AG10803 (cell line): ENCODE measurements around the gene GRID1.

Source experiments
- DNase-seq: peaks from one replicate; pipeline ENCODE4 v3.0.0; 2010; ENCODE audit warnings: low read depth
- H3K4me3 ChIP-seq: 2 replicates; pipeline ENCODE4 v1.5.1; 2011; ENCODE audit warnings: mild to moderate bottlenecking, low read length, control low read depth
- TF ChIP-seq, protein P1 (sequence below): conservative IDR thresholded peaks from 2 replicates; pipeline ENCODE4 v1.5.1; 2011; ENCODE audit warnings: mild to moderate bottlenecking, low read length, control low read depth, inconsistent platforms

The GRID1 gene

DNA sequence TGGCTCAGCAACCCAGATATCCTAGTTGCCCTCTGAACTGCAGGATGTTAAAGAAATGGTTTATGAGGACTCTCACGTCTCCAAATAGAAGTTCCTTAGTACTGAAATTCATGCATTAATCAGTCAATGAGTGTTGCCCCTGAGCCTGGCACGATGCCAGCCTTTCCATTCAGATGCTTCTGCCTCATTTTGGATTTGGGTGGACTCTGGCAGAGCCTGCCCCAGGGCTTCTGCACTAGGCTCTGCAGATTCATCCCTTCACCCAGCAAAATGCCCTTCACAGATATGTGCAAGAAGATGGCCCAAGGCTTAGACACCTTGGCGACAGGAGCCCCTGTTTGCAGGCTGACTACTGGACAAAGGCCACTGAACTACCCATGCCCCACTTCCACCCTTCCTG lies 747.8 kb downstream of the GRID1 start:
- no peak for DNase-seq
- TF ChIP-seq, protein P1, sequence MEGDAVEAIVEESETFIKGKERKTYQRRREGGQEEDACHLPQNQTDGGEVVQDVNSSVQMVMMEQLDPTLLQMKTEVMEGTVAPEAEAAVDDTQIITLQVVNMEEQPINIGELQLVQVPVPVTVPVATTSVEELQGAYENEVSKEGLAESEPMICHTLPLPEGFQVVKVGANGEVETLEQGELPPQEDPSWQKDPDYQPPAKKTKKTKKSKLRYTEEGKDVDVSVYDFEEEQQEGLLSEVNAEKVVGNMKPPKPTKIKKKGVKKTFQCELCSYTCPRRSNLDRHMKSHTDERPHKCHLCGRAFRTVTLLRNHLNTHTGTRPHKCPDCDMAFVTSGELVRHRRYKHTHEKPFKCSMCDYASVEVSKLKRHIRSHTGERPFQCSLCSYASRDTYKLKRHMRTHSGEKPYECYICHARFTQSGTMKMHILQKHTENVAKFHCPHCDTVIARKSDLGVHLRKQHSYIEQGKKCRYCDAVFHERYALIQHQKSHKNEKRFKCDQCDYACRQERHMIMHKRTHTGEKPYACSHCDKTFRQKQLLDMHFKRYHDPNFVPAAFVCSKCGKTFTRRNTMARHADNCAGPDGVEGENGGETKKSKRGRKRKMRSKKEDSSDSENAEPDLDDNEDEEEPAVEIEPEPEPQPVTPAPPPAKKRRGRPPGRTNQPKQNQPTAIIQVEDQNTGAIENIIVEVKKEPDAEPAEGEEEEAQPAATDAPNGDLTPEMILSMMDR: no peak
- no peak overlapping the region for H3K4me3 ChIP-seq

DNA sequence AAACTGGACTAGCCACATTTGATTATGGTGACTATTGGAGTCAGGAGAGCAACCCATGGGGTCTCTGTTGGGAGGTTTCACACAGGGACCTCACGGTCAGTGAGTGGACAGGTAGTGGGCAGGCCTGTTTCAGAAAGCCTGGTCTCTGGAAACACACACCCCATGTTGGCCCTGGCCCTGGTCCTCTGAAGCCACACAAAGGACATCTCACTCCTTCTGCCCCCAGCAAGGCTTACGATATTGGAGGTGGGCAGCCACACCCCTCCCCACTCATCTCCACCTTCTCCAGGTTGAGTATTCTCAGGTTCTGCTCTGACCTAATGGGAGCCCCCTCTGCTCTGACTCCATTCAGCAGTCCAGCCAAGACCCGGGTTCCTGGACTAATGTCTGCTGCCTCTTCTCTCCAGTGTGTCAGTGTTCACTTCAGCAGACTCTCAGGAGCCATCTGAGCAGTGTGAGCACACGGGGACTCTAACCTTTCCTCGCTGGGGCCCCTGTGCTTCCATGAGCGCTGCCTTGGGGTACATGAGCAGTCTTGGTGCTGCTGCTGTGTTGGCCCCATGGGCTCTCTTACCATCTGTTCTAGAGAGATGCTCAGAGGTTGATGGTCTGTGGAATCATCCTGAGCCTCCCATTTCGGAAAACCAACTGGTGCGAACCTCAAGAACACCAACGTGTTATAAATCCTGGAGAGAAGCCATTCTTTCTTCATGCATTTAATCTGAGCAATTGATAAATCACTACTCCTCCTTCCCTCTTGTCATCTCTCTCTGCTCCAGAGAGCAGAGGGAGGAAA lies 748.6 kb downstream of the GRID1 start:
- no peak for DNase-seq
- no peak overlapping the region for H3K4me3 ChIP-seq
- TF ChIP-seq, protein P1: no peak

DNA sequence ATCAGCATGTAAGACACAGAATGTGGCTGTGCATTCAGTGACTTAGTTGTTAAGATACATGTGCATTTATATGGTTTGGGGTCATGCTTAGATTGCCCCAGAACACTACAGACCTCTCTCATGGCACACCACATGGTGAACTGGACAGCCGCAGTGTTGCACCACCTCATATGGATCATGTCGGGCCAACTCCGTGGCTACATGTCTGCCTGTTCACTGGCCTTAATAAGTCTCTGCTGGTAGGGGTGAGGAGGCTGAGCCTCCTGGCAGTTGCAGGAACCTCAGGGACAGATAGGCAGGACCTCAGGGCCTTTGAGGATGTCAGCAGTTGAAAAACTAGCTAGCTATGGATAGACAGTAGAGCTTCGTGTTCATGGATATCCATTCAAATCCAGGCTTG lies 751.0 kb downstream of the GRID1 start:
- TF ChIP-seq, protein P1: no peak
- DNase-seq: no peak
- H3K4me3 ChIP-seq: no peak overlapping the region

DNA sequence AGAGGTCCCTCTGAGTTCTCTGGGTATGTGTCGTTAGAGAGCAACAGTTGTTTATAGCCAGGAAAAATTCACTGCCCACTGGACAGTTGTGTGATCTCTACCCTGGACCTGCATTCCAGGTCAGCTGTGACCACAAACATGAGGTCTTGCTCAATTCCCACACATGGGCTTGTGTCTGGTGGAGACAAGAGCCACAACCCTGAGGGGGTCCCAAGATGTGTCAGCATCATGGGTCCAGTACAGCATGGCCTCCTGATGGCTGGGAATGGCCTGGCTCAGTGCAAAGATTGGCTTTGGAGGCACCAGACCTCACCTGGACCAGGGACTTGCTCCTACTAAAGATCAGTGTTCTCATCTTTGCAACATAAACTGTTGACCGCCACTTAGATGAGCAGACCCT lies 751.6 kb downstream of the GRID1 start:
- DNase-seq: no peak
- TF ChIP-seq, protein P1: no peak

DNA sequence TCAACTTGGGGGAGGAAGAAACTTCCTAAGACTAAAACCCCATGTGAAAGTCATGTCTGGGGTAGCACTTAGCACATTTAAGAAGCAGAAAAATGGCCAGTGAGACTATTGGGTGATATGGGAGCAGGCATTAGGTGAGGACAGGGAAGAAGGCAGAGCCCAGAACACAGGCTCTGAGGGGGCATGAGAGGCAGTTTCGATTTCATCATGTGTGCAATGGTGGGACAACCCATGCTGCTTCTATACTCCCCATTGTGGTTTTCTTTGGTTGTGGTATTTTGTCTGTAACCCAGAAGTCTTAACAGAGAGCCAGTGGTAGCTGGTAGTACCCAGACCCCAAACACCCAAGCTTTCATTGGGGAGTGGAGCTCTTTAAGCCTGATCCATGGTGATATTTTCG lies 752.0 kb downstream of the GRID1 start:
- H3K4me3 ChIP-seq: no peak overlapping the region
- TF ChIP-seq, protein P1: no peak
- no peak for DNase-seq

More for the DNA sequence above, 751.6 kb downstream of the GRID1 start:
- no peak overlapping the region for H3K4me3 ChIP-seq

DNA sequence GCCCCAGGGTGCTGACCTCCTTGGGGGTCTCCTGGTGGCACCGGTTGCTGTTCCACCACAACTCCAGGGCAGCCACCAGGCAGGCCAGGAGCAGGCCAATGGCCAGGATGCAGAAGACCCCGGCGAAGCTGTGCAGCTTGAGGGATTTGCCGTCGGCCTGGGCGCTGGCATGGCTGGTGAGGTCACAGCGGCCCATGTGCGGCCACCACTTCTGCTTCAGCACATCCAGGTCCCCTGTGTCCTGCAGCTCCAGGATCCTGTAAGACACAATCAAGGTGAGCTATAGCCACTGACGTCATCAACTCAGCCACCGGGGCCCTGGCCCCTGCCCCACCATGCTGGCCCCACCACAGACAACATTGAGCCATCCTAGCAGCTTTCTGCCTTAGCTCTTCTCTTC lies 753.2 kb downstream of the GRID1 start:
- TF ChIP-seq, protein P1: no peak
- no peak overlapping the region for H3K4me3 ChIP-seq
- no peak for DNase-seq

DNA sequence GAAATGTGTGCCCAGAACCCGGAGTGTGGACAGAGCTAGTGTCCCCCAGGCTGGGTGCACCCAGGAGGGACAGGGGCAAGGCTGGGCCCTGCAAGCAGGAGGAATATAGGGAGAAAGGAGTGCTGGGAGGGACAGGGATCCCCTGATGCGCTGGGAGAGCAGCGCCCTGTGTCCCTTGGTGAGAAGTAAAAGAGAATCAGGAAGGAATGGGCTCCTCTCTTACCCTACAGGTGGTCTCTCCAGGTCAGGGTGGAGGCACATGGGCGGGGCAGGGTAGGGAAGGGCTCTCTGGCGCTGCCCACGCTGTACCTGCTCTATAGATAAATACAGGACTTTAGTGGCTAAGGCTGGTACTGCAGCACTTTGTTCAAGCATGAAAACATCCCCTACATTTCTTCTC lies 753.8 kb downstream of the GRID1 start:
- no peak for DNase-seq
- H3K4me3 ChIP-seq: no peak overlapping the region
- TF ChIP-seq, protein P1: no peak
